Activated CD8-positive, alpha-beta memory T cell treated with anti-CD3 and anti-CD28 coated beads, Interleukin-2, amount 50 U/mL, for 48 hours (primary cell): ENCODE measurements around the gene LAMP1.
"Not testable (repeated sequence)": the region's sequence is repeated elsewhere in the genome, so short reads cannot be mapped to it uniquely, and the experiment has no call there.

Experiments used
- DNase-seq: peaks from one replicate; pipeline ENCODE4 v3.0.0-alpha.2; 2020

The LAMP1 gene

GRCh38 chr13:113357529-113357928 is 60.5 kb downstream of the LAMP1 start:
- no peak for DNase-seq

- DNase-seq: no peak
Observed at GRCh38 chr13:113358653-113359190, 61.7 kb downstream of the LAMP1 start.

- DNase-seq: no peak
Observed at GRCh38 chr13:113359571-113359970, 62.5 kb downstream of the LAMP1 start.

- DNase-seq: no peak
Observed at GRCh38 chr13:113360446-113360845, 63.4 kb downstream of the LAMP1 start.

- no peak for DNase-seq
Observed at GRCh38 chr13:113361406-113361805, 64.4 kb downstream of the LAMP1 start.

GRCh38 chr13:113364311-113364889 is 67.4 kb downstream of the LAMP1 start:
- no peak for DNase-seq

- DNase-seq: no peak
Observed at GRCh38 chr13:113364901-113365582, 68.0 kb downstream of the LAMP1 start.

GRCh38 chr13:113365583-113365970 is 68.5 kb downstream of the LAMP1 start:
- DNase-seq: no peak

GRCh38 chr13:113365971-113366588 is 69.0 kb downstream of the LAMP1 start:
- DNase-seq: no peak

- DNase-seq: no peak
Observed at GRCh38 chr13:113367020-113367560, 70.1 kb downstream of the LAMP1 start.

- DNase-seq: no peak
Observed at GRCh38 chr13:113367771-113368170, 70.7 kb downstream of the LAMP1 start.

GRCh38 chr13:113368353-113368752 is 71.3 kb downstream of the LAMP1 start:
- DNase-seq: not testable (repeated sequence)

- DNase-seq: no peak
Observed at GRCh38 chr13:113369189-113369588, 72.2 kb downstream of the LAMP1 start.

- DNase-seq: no peak
Observed at GRCh38 chr13:113369881-113370280, 72.8 kb downstream of the LAMP1 start.

- no peak for DNase-seq
Observed at GRCh38 chr13:113371061-113371460, 74.0 kb downstream of the LAMP1 start.

GRCh38 chr13:113371701-113372100 is 74.7 kb downstream of the LAMP1 start:
- not testable (repeated sequence) for DNase-seq
